Measurements from ENCODE around the gene SIM1. TPM values are rescaled to one million over a fixed set of nuclear protein-coding genes. Genes with fewer than 3 reads are reported as not detected.

The SIM1 gene
- total and polyA plus RNA-seq, 5 donors from 2014 or later: 0.39 to 0.64 (median 0.51) TPM; not detected in 2

GRCh38 chr6:100462706-100463629 lies 1.8 kb downstream of the SIM1 start:
- Histone ChIP-seq H3K4me3 (ENCODE audit: low read depth, low read length) (no peak overlapping the region), H3K9me3 (ENCODE audit: control insufficient read depth in 2 of 2, low read length in 2 of 2) (peaks cover 10 to 23% of the 10 kb centered on the region in 2 experiments)
- H3K4me3 Mint-ChIP-seq: peak overlapping the region; percentile 21 to 63 (median 36)

GRCh38 chr6:100461917-100462705 lies 2.6 kb downstream of the SIM1 start:
- Mint-ChIP-seq H3K27ac (no peak overlapping the region), H3K36me3 (no peaks in the 10 kb centered on the region), H3K4me1 (peaks cover 13 to 47% (median 27%) of the 10 kb centered on the region in 4 donors), H3K4me3 (peak overlapping the region; percentile 29 to 86 (median 65)), H3K9me3 (peaks cover 0 to 34% (median 5%) of the 10 kb centered on the region in 7 donors), H3K27me3 (peaks cover 63% of the 10 kb centered on the region)
- Histone ChIP-seq H3K27ac (ENCODE audit: insufficient read depth, low read length, poor library complexity, severe bottlenecking) (no peak overlapping the region), H3K4me1 (ENCODE audit: control insufficient read depth, insufficient read depth, low read length, poor library complexity, severe bottlenecking) (peaks cover 45% of the 10 kb centered on the region), H3K9me3 (ENCODE audit: control insufficient read depth in 2 of 2, low read length in 2 of 2) (peaks cover 10 to 23% of the 10 kb centered on the region in 2 experiments), H3K4me3 (ENCODE audit: low read depth, low read length) (peak overlapping the region; percentile 57), H3K36me3 (ENCODE audit: control insufficient read depth, insufficient read depth, low read length) (no peaks in the 10 kb centered on the region), H3K27me3 (ENCODE audit: control insufficient read depth, insufficient read depth, low read length) (peaks cover 62% of the 10 kb centered on the region)
- ATAC-seq (ENCODE audit: low read depth in 2 of 2) (no peak), DNase-seq (peak in 1 of 3 donors; percentile 36)

More at GRCh38 chr6:100462706-100463629, 1.8 kb downstream of the SIM1 start:
- Histone ChIP-seq H3K27ac (ENCODE audit: insufficient read depth, low read length, poor library complexity, severe bottlenecking) (no peak overlapping the region), H3K36me3 (ENCODE audit: control insufficient read depth, insufficient read depth, low read length) (no peaks in the 10 kb centered on the region), H3K27me3 (ENCODE audit: control insufficient read depth, insufficient read depth, low read length) (peaks cover 66% of the 10 kb centered on the region), H3K4me1 (ENCODE audit: control insufficient read depth, insufficient read depth, low read length, poor library complexity, severe bottlenecking) (peaks cover 44% of the 10 kb centered on the region)
- DNase-seq: no peak
- peaks cover 71% of the 10 kb centered on the region for H3K27me3 Mint-ChIP-seq
- peaks cover 0 to 37% (median 5%) of the 10 kb centered on the region in 7 donors for H3K9me3 Mint-ChIP-seq
- peaks cover 15 to 55% (median 28%) of the 10 kb centered on the region in 4 donors for H3K4me1 Mint-ChIP-seq
- ATAC-seq (ENCODE audit: low read depth in 2 of 2): no peak
- H3K27ac Mint-ChIP-seq: no peak overlapping the region
- no peaks in the 10 kb centered on the region for H3K36me3 Mint-ChIP-seq

GRCh38 chr6:100461278-100461916 lies 3.3 kb downstream of the SIM1 start:
- H3K27me3 Mint-ChIP-seq: peaks cover 56% of the 10 kb centered on the region
- no peaks in the 10 kb centered on the region for H3K36me3 Mint-ChIP-seq
- H3K4me1 ChIP-seq (ENCODE audit: control insufficient read depth, insufficient read depth, low read length, poor library complexity, severe bottlenecking): peaks cover 38% of the 10 kb centered on the region
- peak overlapping the region; percentile 57 for H3K4me3 ChIP-seq (ENCODE audit: low read depth, low read length)
- H3K9me3 Mint-ChIP-seq: peaks cover 0 to 32% (median 5%) of the 10 kb centered on the region in 7 donors
- H3K27ac ChIP-seq (ENCODE audit: insufficient read depth, low read length, poor library complexity, severe bottlenecking): no peak overlapping the region
- peaks cover 61% of the 10 kb centered on the region for H3K27me3 ChIP-seq (ENCODE audit: control insufficient read depth, insufficient read depth, low read length)
- H3K4me3 Mint-ChIP-seq: peak overlapping the region; percentile 33 to 86 (median 65)
- H3K36me3 ChIP-seq (ENCODE audit: control insufficient read depth, insufficient read depth, low read length): no peaks in the 10 kb centered on the region
- H3K9me3 ChIP-seq (ENCODE audit: control insufficient read depth in 2 of 2, low read length in 2 of 2): peaks cover 15 to 23% of the 10 kb centered on the region in 2 experiments
- H3K4me1 Mint-ChIP-seq: peaks cover 13 to 44% (median 28%) of the 10 kb centered on the region in 4 donors
- ATAC-seq (ENCODE audit: low read depth in 2 of 2) (no peak), DNase-seq (no peak)
- H3K27ac Mint-ChIP-seq: no peak overlapping the region

- Histone ChIP-seq H3K36me3 (ENCODE audit: control insufficient read depth, insufficient read depth, low read length) (no peaks in the 10 kb centered on the region), H3K27ac (ENCODE audit: insufficient read depth, low read length, poor library complexity, severe bottlenecking) (no peak overlapping the region), H3K9me3 (ENCODE audit: control insufficient read depth in 2 of 2, low read length in 2 of 2) (peaks cover 14 to 24% of the 10 kb centered on the region in 2 experiments), H3K4me1 (ENCODE audit: control insufficient read depth, insufficient read depth, low read length, poor library complexity, severe bottlenecking) (peaks cover 37% of the 10 kb centered on the region), H3K27me3 (ENCODE audit: control insufficient read depth, insufficient read depth, low read length) (peaks cover 62% of the 10 kb centered on the region), H3K4me3 (ENCODE audit: low read depth, low read length) (peak overlapping the region; percentile 57)
- Mint-ChIP-seq H3K27ac (no peak overlapping the region), H3K27me3 (peaks cover 49% of the 10 kb centered on the region), H3K36me3 (no peaks in the 10 kb centered on the region), H3K4me3 (peak overlapping the region in 3 of 4 donors; percentile 38 to 86 (median 71)), H3K4me1 (peaks cover 13 to 41% (median 25%) of the 10 kb centered on the region in 4 donors), H3K9me3 (peaks cover 0 to 33% (median 5%) of the 10 kb centered on the region in 7 donors)
- ATAC-seq (ENCODE audit: low read depth in 2 of 2) (no peak), DNase-seq (no peak)
Observed at GRCh38 chr6:100460650-100461204, 4.0 kb downstream of the SIM1 start.

- H3K27ac Mint-ChIP-seq: peak overlapping the region in 1 of 3 donors; percentile 45
- Histone ChIP-seq H3K4me1 (ENCODE audit: control insufficient read depth, insufficient read depth, low read length, poor library complexity, severe bottlenecking) (peaks cover 30% of the 10 kb centered on the region), H3K4me3 (ENCODE audit: low read depth, low read length) (no peak overlapping the region), H3K27ac (ENCODE audit: insufficient read depth, low read length, poor library complexity, severe bottlenecking) (no peak overlapping the region), H3K27me3 (ENCODE audit: control insufficient read depth, insufficient read depth, low read length) (peaks cover 62% of the 10 kb centered on the region), H3K9me3 (ENCODE audit: control insufficient read depth in 2 of 2, low read length in 2 of 2) (peaks cover 14 to 29% of the 10 kb centered on the region in 2 experiments), H3K36me3 (ENCODE audit: control insufficient read depth, insufficient read depth, low read length) (no peaks in the 10 kb centered on the region)
- DNase-seq: no peak
- peaks cover 9 to 35% (median 23%) of the 10 kb centered on the region in 4 donors for H3K4me1 Mint-ChIP-seq
- H3K9me3 Mint-ChIP-seq: peaks cover 0 to 30% (median 7%) of the 10 kb centered on the region in 7 donors
- H3K36me3 Mint-ChIP-seq: no peaks in the 10 kb centered on the region
- peaks cover 38% of the 10 kb centered on the region for H3K27me3 Mint-ChIP-seq
- H3K4me3 Mint-ChIP-seq: peak overlapping the region in 2 of 4 donors; percentile 20 to 47
- ATAC-seq (ENCODE audit: low read depth in 2 of 2): no peak
Observed at GRCh38 chr6:100459592-100460184, 5.0 kb downstream of the SIM1 start.

GRCh38 chr6:100458841-100459591 lies 5.7 kb downstream of the SIM1 start:
- Mint-ChIP-seq H3K36me3 (no peaks in the 10 kb centered on the region), H3K27me3 (peaks cover 36% of the 10 kb centered on the region), H3K9me3 (peaks cover 0 to 30% (median 7%) of the 10 kb centered on the region in 7 donors)

More at GRCh38 chr6:100458841-100459591, 5.7 kb downstream of the SIM1 start:
- H3K4me3 Mint-ChIP-seq: peak overlapping the region in 2 of 4 donors; percentile 20 to 73
- Histone ChIP-seq H3K4me3 (ENCODE audit: low read depth, low read length) (no peak overlapping the region), H3K9me3 (ENCODE audit: control insufficient read depth in 2 of 2, low read length in 2 of 2) (peaks cover 14 to 34% of the 10 kb centered on the region in 2 experiments), H3K27me3 (ENCODE audit: control insufficient read depth, insufficient read depth, low read length) (peaks cover 64% of the 10 kb centered on the region), H3K36me3 (ENCODE audit: control insufficient read depth, insufficient read depth, low read length) (no peaks in the 10 kb centered on the region), H3K4me1 (ENCODE audit: control insufficient read depth, insufficient read depth, low read length, poor library complexity, severe bottlenecking) (peaks cover 24% of the 10 kb centered on the region), H3K27ac (ENCODE audit: insufficient read depth, low read length, poor library complexity, severe bottlenecking) (no peak overlapping the region)
- ATAC-seq (ENCODE audit: low read depth in 2 of 2) (no peak), DNase-seq (no peak)
- peaks cover 9 to 35% (median 22%) of the 10 kb centered on the region in 4 donors for H3K4me1 Mint-ChIP-seq
- peak overlapping the region in 1 of 3 donors; percentile 44 for H3K27ac Mint-ChIP-seq

Data from CD4-positive, CD25-positive, alpha-beta regulatory T cell (primary cell).